ENCODE data around the gene STXBP6.
"Not testable (repeated sequence)": the region's sequence is repeated elsewhere in the genome, so short reads cannot be mapped to it uniquely, and the experiment has no call there.

Gene STXBP6

DNA sequence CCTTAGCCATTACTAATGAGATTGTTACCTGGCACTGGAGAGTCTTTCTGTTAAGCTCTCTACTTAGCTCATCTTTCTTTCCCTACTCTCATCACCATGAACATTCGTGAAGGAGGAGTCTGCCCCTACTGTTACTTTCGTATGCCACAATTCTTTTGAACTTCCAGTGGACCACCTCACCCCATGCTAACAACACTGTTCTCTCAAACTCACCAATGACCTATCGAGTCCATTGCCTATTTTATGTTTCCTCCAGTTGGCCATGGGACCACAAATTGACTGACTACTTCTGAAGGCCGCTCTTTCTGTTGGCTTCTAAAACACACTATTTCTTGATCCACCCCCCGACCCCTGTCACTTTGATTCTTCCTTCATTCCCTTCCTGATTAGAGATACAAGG, 223.6 kb downstream of the STXBP6 start:
- DNase-seq (ENCODE audit: low spot score), result no peak

DNA sequence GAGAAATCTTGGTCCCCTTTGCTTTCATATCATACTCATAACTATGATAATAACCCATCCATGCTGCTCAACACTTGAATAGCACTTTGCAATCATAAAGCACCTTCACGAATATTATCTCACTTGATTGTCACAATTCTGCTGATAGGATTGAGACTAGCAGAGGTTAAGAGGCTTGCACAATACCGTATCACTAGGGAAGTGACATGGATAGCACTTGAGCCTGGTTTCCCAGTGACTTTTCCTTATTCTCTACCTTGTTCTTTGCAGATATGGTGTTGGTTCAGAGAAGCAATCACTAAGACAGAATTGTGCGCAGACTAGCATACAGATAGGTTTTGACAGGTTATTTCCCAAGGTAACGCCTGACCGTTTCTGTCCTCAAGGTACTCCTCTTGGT, 229.3 kb downstream of the STXBP6 start:
- DNase-seq (ENCODE audit: low spot score), result no peak

DNA sequence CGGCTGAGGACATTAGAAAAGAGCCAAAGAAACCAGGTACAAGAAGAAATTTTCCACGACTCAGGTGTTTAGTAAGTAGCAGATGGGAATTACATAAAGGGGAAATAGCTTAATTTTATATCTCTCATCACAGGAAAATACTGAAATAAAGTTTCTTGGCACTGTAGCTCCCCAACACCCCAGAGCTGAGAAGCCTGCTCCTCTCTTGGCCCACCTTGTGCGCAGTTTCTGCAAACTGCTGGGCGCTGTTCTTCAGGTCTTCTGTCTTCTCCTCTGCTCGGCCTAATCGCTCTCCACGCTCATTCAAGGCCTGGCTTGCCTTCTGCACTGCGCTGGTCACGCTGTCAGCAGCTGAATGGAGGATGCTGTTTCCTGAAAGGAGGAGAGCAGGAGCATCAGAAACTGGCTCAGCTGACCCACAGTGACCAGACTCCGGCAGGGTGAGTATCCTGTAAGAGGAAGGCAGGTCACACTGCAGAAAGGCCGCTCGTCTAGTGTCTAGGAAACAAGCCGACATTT, 231.1 kb downstream of the STXBP6 start:
- no peak for DNase-seq (ENCODE audit: low spot score)

DNA sequence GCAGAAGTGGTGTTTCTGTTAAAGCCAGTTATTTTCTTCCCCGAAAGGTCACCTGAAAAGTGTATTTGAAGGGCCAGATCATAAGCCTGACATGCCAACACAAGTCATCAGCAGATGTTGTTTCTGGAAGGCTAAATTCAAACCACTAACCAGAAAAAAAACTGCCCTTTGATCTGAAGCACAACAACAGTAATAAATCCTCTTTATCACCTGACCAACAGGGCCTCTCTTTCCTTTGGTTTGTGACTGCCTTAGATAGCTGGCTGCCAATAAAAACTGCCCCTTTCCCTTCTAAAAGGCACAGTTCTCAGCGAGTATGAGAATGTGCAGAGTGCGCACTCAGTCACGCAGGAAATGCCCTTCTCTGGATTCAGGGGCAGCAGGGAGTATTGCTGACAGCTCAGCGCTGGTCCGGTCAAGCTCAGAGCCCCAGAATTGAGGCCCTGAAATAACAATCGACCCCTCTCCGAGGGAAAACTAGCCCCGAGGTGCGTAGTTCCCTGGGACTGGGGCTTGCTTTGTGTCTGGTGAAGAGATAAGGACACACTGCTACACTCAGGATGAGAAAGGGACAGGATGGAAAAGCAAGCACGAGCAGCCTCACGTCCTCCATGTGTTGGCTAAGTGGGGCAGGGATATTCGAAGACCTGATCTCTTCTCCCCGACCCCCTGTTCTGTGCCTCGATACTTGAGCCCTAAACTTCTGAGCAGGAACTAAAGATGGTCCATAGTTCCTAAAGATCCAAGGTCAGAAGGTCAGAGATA, 231.7 kb downstream of the STXBP6 start:
- DNase-seq (ENCODE audit: low spot score), result no peak

DNA sequence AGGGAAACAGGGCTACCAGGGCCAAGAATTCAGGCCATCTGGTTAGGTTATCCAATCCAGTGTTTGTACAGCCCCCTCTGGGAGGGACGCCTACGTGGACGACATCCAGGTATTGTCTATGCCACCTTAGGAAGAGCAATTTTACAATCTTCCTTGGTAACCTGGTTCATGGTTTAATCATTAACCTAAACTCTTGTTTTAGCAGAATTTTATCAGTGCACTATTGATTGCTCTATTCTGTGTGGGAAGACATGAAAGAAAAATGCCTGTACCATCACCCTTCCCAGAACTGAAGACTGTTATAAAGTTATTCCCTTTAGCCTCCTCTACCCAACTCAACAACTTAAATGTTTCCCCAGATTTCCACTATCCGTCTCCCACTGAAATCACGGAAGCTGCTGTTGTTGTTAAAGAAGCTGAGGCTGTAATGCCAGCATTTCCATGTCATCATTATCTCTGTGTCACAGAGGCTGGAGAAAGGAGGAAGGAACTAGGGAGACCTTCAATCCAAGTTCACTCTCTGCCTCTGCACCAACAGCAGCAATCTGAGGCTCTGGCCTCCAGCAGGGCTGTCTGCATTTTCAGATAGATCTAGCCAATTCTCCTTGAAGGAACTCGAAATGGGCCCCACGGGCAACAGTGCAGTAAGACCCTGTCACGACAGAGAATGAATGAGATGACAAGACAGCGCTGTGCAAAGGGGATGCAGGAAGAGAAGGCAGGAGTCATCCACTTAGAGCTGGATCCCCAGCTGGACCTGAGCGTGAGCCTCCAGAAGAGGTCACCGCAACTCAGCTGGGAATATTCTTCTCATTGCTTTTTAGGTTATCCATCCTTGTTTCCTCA, 232.5 kb downstream of the STXBP6 start:
- DNase-seq (ENCODE audit: low spot score), result no peak

DNA sequence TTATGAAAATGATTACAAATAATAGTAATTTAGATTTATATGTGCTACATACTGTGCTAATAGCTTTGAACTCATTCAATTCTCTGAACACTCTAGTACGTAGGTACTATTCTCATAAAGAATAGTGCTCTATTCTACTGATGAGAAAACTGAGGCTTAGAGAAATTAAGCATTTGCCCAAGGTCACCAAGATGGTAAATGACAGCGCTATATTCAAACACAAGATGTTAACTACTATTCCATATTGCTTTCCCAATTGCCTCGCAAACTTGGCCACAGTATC, 233.1 kb downstream of the STXBP6 start:
- DNase-seq (ENCODE audit: low spot score), result no peak

DNA sequence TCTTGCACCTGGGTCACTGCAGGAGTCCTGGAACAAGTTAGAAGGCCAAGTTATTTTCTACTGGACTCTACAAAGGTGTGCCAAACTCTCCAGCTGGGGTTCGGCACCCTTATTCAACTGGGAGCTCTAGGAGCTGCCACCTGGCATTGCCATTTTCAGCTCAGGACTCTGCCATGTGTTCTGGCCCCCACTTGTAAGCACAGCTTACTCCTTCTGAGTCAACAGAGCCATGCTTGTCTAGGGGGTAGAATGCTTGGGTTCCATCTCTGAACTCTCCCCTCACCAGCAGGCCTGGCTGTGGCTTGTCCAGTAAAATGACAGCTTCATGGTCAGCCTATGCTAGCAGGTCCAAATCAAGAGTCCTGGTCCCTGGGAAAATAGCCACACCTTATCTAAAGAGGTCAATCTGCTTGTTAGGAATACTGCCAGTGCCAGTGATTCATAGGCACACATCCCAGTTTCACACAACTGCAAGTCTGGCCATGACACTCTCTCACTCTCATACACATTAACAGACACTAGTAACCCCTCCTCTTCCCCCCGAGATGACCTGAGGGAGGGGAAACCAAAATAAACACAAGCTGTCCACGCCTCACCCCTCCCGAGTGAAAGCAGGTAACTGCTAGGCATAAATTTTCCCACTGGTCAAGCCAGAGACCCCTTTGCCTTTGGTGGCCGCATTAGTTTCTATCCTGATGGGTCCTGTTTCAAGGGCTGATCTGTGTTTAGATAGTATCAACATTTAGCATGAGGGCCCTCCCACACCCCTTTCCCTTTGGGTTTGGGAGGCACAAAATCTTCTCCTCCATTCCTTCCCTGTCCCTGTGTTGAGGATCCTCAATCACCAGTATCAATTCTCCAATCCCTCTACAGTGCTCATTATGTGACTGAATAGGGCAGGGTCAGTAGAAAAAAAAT, 233.7 kb downstream of the STXBP6 start:
- DNase-seq (ENCODE audit: low spot score), result no peak

DNA sequence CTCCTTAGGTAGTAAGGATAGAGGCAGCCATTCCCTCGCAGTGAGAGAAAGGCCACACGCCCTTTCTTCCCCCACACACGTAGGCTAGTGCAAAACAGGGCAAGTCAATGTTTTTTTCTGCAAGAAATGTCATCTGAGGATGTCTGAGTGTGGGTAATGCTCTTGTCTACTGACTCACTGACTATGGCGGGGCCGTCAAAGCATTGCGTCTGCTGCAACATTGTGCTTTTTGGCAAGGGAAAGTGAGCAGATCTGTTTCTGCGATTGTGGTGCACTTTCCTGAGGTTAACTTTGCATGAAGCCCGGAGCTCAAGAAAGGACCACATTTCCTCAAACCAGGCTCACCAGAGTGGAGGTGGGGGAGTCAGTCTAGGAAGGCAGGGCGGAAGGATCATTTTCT, 234.4 kb downstream of the STXBP6 start:
- no peak for DNase-seq (ENCODE audit: low spot score)

DNA sequence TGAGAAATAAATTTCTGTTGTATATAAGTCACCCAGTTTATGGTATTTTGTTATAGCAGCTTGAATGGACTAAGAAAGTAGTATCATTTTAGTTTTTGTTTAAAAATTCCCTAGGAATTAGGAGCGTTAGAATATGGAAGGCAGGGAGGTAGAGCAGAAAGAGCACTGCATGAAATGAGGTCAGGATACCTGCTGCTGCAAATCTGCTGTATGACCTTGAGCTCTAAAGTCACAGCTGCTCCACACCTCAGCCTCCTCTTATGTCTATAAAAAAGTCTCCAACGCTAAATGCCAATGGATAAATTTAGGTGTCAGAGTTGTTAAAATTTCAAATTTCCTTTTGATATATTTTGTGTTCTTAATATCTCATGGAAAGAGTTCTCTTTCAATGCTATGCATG, 235.0 kb downstream of the STXBP6 start:
- no peak for DNase-seq (ENCODE audit: low spot score)

DNA sequence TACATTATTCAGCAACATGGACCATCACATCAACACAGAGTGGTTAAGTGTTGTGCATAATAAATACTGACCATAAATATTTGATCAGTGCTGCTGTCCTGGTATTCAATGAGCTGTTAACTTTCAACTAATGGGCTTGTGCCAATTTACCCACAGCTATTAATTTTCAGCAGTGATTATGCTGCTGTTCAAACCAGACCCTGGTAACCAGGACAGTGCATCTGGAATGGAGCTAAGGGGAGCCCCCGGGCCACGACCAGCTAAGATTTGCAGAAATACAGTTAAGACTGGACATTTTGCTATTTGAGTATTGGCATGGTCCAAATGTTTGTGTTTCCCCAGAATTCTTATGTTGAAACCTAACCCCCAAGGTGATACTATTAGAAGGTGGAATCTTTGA, 235.6 kb downstream of the STXBP6 start:
- no peak for DNase-seq (ENCODE audit: low spot score)

DNA sequence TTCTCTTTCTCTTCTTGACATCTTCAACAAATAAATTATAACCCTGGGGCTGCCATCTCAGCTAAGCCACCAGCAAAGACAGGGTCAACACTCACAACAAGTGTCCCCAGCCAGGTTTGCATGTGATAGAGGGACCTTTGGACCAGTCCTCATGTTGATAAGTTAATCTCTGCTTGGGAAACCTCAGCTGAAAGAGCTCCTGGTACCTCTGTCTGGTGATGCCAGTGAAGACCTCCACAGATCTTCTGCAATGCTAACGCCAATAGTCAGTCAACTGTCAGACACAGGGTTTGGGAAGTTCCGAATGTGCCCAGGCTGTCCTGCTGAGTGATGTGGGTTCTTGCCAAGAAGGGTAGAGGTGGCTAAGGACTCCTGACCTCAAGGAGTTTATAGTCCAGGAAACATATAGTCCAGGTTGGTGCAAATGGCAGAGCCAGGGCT, 236.1 kb downstream of the STXBP6 start:
- DNase-seq (ENCODE audit: low spot score), result no peak

DNA sequence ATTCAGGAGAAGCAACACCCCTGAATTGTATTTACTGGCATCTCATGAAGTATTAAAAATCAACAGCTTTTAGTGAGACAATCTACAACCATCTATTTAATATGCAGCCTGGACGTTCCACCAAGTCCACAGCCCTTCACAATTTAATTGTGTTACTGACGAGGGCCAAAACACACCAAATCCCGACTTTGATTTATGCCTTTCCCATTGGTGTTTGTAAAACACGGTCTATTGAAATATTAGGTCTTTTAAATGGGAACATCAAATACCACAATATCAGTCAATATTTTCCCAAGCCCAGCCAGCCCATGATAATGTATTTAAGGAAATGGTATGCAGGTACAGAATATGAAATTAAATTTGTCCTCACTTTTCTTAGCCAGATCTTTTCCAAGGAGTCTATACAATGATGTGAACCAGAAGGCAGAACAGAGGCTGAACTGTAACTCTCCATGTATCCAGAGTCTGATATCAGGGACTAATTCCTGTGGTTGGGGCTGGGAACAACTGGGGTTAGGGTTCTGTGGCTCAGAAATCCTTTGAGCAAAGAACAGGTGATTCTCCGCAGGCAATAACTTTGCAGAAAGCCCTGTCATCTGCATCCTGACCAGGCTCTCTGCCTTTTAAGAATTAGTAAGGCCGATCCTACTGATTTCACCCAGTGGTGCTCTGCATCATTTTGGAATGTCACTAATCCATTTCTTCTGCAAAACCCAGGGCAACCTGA, 236.7 kb downstream of the STXBP6 start:
- no peak for DNase-seq (ENCODE audit: low spot score)

DNA sequence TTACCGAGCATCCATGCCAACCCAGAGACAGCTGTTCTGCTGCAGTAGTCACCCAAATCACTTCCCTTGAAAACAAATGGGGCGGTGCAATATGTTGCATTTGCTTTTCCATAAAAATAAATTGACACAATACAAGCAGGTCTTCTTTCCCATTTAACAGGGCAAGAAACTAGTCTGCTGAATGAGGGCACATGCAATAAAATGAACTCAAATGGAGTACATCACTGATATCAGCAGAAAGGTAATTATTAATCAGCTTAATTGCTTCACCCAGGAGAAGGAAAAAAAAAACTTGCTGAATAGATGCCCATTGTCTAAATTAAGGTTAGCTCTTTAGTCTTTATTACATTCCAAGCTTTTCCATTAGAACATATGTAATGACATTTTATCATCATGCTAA, 240.8 kb downstream of the STXBP6 start:
- no peak for DNase-seq (ENCODE audit: low spot score)

DNA sequence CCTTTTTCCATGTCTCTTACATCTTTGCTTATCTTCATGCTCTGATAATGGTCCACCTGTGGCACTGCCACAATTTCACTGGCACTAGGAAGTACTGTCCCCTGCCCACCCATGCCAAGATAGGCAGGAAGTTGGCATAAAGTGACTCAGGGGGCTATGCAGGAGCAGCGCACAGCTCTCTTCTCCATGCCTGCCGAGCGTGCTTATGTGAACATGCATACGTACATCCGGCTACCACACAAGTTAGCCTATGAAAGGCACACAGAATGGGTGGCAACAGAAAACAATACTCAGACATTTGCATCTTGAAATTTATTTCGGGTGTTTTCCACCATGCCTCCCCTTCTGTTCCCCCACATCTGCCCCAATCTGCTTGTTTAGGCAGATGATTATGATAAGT, 241.5 kb downstream of the STXBP6 start:
- DNase-seq (ENCODE audit: low spot score), result no peak

DNA sequence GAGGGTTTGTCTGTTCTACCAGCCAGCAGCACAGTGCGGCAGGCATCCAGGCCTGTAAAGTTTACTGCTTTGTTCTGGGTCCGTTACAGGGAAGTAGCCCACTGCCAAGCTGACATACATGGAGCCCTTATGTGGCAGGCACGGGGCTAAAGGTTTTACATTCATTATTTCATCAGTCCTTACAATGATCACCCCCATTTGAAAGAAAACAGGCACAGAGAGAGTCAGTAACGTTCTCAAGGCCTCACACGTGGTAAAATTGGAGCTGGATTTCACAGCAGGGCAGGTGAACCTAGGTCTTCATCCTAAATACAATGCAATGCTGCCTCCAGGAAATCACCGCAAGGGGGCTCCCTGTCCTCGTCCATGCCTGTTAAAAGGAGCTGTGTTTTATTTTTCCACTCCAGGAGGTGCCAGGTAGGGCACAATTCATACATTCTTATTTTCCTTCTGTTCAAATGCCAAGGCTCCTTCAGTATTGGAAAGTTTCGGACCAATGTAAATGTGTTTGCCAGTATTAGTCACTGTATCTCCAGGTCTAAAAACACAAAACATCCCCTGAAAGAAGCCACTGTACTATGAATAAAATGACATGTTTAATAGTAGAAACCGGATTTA, 243.8 kb downstream of the STXBP6 start:
- peak; percentile 77 for DNase-seq (ENCODE audit: low spot score)

DNA sequence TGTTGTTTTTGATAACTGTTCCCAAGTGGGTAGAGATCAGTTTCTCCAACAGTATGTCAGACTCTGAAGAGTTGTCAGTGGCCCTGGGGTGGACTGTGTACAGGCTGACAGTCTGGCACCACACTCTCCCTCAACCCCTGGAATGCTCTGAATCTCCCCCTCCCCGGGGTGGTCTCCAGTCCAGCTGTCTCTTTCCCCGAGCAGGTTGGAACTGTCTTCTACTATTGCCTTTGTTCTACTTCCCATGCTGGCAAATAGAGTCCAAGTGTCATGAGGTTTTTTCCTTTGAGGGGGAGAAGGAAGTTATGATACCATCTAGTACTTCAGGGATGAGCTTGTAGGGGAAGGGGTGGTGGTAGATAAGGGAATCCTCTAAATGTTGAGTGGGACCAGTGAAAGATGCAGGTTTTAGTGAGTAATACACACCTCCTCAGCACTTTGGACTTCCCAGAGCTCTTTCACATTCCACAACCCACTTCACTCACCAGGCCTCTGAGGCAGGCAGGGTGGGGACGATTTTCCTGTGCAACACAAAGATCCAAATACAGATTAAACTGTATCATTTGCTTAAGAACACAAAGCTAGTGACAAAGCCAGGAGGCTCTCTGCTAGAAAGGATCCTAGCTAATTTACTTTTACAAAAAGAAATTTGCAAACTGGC, 245.3 kb downstream of the STXBP6 start:
- DNase-seq (ENCODE audit: low spot score), result no peak

DNA sequence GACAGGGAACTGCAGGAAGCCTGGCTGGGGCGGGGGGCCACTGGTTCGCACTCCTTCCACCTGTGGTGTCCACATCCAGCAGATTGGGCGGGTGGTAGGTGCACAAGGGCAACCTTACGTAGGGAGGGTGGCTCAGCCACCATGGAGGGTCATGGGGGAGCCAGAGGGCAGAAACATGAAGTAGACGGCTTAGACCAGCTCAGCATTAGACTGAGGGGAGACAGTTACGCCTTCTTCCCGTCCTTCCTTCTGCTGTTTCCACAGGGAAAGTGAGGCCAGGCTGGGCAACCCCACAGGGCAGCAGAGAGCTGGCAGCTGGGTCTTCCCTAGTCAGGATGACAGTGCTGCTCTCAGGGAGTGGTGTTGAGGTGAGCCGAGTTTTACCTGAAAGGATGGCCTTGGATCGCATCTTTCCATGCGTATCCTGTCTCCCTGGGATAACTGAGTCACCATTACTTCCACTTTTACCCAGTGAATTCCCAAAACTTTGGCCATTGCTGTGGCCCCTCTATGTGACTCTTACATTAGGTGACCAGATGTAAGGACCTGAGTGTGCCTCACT, 245.9 kb downstream of the STXBP6 start:
- DNase-seq (ENCODE audit: low spot score), result no peak

DNA sequence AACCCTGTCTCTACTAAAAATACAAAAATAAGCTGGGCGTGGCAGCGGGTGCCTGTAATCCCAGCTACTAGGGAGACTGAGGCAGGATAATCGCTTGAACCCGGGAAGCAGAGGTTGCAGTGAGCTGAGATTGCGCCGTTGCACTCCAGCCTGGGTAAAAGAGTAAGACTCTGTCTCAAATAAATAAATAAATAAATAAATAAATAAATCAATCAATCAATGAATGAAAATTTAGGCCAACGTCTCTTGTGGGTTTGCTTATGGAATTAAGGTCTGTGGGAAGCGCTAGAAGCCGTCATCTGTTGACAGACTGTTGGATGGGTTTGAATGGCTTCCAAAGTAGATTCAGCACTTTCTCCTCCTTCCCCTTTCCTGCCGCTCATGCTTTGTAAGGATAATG, 246.5 kb downstream of the STXBP6 start:
- DNase-seq (ENCODE audit: low spot score), result not testable (repeated sequence)

DNA sequence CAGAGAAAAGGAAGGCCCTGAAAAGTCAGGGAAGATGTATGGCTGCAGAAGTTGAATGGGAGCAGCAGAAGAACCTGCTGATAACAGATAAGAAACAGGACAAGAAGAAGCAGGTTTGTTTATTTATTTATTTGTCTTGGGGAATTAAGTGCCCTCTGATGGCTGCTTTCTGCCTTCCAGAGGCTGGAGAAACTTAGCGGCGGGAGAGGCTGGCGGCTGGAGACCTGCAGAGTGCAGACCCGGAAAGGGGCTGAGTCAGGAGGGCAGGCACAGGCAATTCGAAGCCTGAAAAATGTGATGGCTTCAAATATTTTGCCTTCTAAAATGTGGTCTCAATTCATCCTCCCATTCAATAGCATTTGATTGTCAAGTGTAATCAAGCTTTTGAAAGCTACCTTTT, 247.7 kb downstream of the STXBP6 start:
- DNase-seq (ENCODE audit: low spot score), result no peak

DNA sequence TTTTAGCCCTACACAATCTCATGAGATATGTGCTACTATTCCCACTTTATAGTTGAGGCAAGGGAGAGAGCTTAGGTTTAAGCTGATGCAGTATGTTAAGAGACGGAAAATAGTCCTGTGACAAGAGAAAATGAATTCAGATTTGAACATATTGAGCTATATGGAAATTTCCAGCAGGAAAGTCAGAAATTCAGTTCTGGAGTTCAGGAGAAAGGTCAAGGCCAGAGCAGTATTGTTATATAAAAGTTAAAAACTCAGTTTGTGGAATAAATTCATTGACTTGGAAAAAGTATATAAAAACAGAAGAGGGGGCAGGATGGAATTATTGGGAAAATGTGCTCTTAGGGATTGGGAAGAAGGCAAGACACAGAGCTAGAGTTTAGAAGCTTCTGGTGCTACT, 248.9 kb downstream of the STXBP6 start:
- DNase-seq (ENCODE audit: low spot score), result no peak

Measured in ecto neural progenitor cell (in vitro differentiated cells).